H1 (cell line): ENCODE data around the gene ADRB1. TPM values are rescaled to one million over a fixed set of nuclear protein-coding genes. Genes with fewer than 3 reads are reported as not detected.

Experiments used
- CTCF ChIA-PET: fragments of 300-600 bp; sonication (Branson Sonifier 250); formaldehyde crosslinking; loops from one replicate; lab custom pipeline; 2021; ENCODE audit not compliant: partially characterized antibody; lab: Charles Lee
- POLR2A ChIA-PET: fragments of 300-600 bp; sonication (Branson Sonifier 250); formaldehyde crosslinking; loops from one replicate; lab custom pipeline; 2021; ENCODE audit warnings: inconsistent platforms; ENCODE audit not compliant: partially characterized antibody; lab: Charles Lee
- DNase-seq, 2 experiments: peaks; one replicate each; pipeline versions ENCODE4 v3.0.0 to v3.0.0-alpha.2; 2010 to 2022; ENCODE audit warnings: low spot score in 2 of 2, low read depth in 1 of 2, mixed read lengths in 1 of 2
- FAIRE-seq: peaks from 2 replicates; lab custom pipeline; 2011; peaks lifted over from hg19 to GRCh38; lab: Jason Lieb, UNC
- H2AFZ ChIP-seq: 2 replicates; pipeline ENCODE4 v1.8.1; 2012; ENCODE audit warnings: low read length, inconsistent platforms
- H2AK5ac ChIP-seq: 2 replicates; pipeline ENCODE4 v1.6.1; 2013; ENCODE audit warnings: low read depth, low read length
- H2BK120ac ChIP-seq: replicated peaks from 2 replicates; pipeline ENCODE3; 2013; ENCODE audit warnings: low read depth, low read length, inconsistent platforms
- H2BK12ac ChIP-seq: 2 replicates; pipeline ENCODE4 v1.6.1; 2013; ENCODE audit warnings: low read depth, low read length
- H2BK15ac ChIP-seq: 2 replicates; pipeline ENCODE4 v1.6.1; 2013; ENCODE audit warnings: low read length
- H2BK20ac ChIP-seq: 2 replicates; pipeline ENCODE4 v1.6.1; 2013; ENCODE audit warnings: low read length
- H2BK5ac ChIP-seq: 2 replicates; pipeline ENCODE4 v1.6.1; 2013; ENCODE audit warnings: low read depth, low read length
- H3K14ac ChIP-seq: 2 replicates; pipeline ENCODE4 v1.6.1; 2013; ENCODE audit warnings: inconsistent platforms; ENCODE audit not compliant: insufficient read length
- H3K18ac ChIP-seq: 2 replicates; pipeline ENCODE4 v1.6.1; 2013; ENCODE audit warnings: low read length; ENCODE audit errors: extremely low read depth
- H3K23ac ChIP-seq: 2 replicates; pipeline ENCODE4 v1.6.1; 2013; ENCODE audit warnings: inconsistent platforms; ENCODE audit not compliant: insufficient read length
- H3K23me2 ChIP-seq: 2 replicates; pipeline ENCODE4 v1.6.1; 2013; ENCODE audit warnings: low read depth, low read length
- H3K27ac ChIP-seq: 2 replicates; pipeline ENCODE4 v1.6.1; 2011; ENCODE audit warnings: low read depth, low read length, inconsistent platforms
- H3K27me3 ChIP-seq, 4 experiments: replicated peaks in 1 of 4; 1 replicate in 1 of 4; 2 replicates in 3 of 4; pipeline versions ENCODE4 v1.6.1 to v1.8.1; 2011 to 2013; ENCODE audit warnings: low read length in 3 of 4, mild to moderate bottlenecking in 3 of 4, inconsistent platforms in 2 of 4, mixed read lengths in 2 of 4, moderate library complexity in 1 of 4; ENCODE audit not compliant: control insufficient read depth in 3 of 4, insufficient read depth in 3 of 4; ENCODE audit errors: extremely low read depth in 1 of 4
- H3K36me3 ChIP-seq, 4 experiments: 2 replicates each; pipeline versions ENCODE4 v1.6.1 to v1.8.1; 2011 to 2013; ENCODE audit warnings: mild to moderate bottlenecking in 4 of 4, low read length in 3 of 4, moderate library complexity in 2 of 4, control low read depth in 1 of 4, inconsistent platforms in 1 of 4; ENCODE audit not compliant: insufficient read depth in 4 of 4, control insufficient read depth in 2 of 4
- H3K4ac ChIP-seq: replicated peaks from 2 replicates; pipeline ENCODE3; 2013; ENCODE audit warnings: low read length, low read depth, mixed read lengths, inconsistent platforms; ENCODE audit not compliant: insufficient read length
- H3K4me1 ChIP-seq, 4 experiments: replicated peaks in 1 of 4; 1 replicate in 1 of 4; 2 replicates in 3 of 4; pipeline versions ENCODE4 v1.6.1 to v1.8.1; 2011 to 2013; ENCODE audit warnings: low read length in 3 of 4, inconsistent platforms in 2 of 4, mixed read lengths in 1 of 4; ENCODE audit not compliant: insufficient read depth in 4 of 4, control insufficient read depth in 3 of 4
- H3K4me2 ChIP-seq, 2 experiments: 2 replicates each; pipeline versions ENCODE4 v1.6.1 to v1.8.1; 2011 to 2013; ENCODE audit warnings: low read depth in 2 of 2, low read length in 2 of 2, control low read depth in 1 of 2, inconsistent platforms in 1 of 2, mild to moderate bottlenecking in 1 of 2; ENCODE audit not compliant: insufficient read depth in 1 of 2
- H3K4me3 ChIP-seq, 4 experiments: fragments of 200-600, 300-600 bp in 1 of 4; sonication (generic), shearing (Covaris generic), sonication (Bioruptor Twin) in 1 of 4; 2 replicates each; pipeline versions ENCODE4 v1.5.1 to v1.8.1; 2011 to 2016; ENCODE audit warnings: low read length in 4 of 4, low read depth in 3 of 4, control low read depth in 2 of 4, inconsistent platforms in 2 of 4, mild to moderate bottlenecking in 2 of 4, mixed read lengths in 1 of 4, moderate library complexity in 1 of 4; ENCODE audit not compliant: insufficient read depth in 2 of 4; ENCODE audit errors: extremely low read depth in 1 of 4
- H3K56ac ChIP-seq: replicated peaks from 2 replicates; pipeline ENCODE3; 2013; ENCODE audit warnings: low read depth, mild to moderate bottlenecking, mixed read lengths, low read length, inconsistent platforms; ENCODE audit not compliant: insufficient read length
- H3K79me1 ChIP-seq: 2 replicates; pipeline ENCODE4 v1.6.1; 2013; ENCODE audit warnings: low read depth, low read length, control low read depth
- H3K79me2 ChIP-seq, 2 experiments: 2 replicates each; pipeline versions ENCODE4 v1.6.1 to v1.8.1; 2012 to 2013; ENCODE audit warnings: low read length in 2 of 2, mild to moderate bottlenecking in 2 of 2, inconsistent platforms in 1 of 2; ENCODE audit not compliant: insufficient read depth in 2 of 2, control insufficient read depth in 1 of 2
- H3K9ac ChIP-seq, 4 experiments: replicated peaks in 1 of 4; 1 replicate in 1 of 4; 2 replicates in 3 of 4; pipeline versions ENCODE4 v1.6.1 to v1.8.1; 2011 to 2013; ENCODE audit warnings: low read depth in 3 of 4, low read length in 3 of 4, control low read depth in 2 of 4, mild to moderate bottlenecking in 2 of 4, moderate library complexity in 2 of 4, inconsistent platforms in 1 of 4; ENCODE audit errors: extremely low read depth in 1 of 4
- H3K9me3 ChIP-seq, 2 experiments: 2 replicates each; pipeline versions ENCODE4 v1.6.1 to v1.8.1; 2012 to 2013; ENCODE audit warnings: mild to moderate bottlenecking in 2 of 2, moderate library complexity in 2 of 2, control low read depth in 1 of 2, inconsistent platforms in 1 of 2, low read depth in 1 of 2, low read length in 1 of 2, mixed read lengths in 1 of 2; ENCODE audit not compliant: insufficient read depth in 2 of 2
- H4K20me1 ChIP-seq, 2 experiments: replicated peaks in 1 of 2; 2 replicates each; pipeline versions ENCODE3 to v1.8.1; 2011 to 2013; ENCODE audit warnings: inconsistent platforms in 2 of 2, low read length in 2 of 2, mild to moderate bottlenecking in 1 of 2; ENCODE audit not compliant: insufficient read depth in 2 of 2, control insufficient read depth in 1 of 2
- H4K5ac ChIP-seq: 2 replicates; pipeline ENCODE4 v1.6.1; 2013; ENCODE audit warnings: low read length, low read depth, mixed read lengths, inconsistent platforms; ENCODE audit not compliant: insufficient read length
- H4K8ac ChIP-seq: 2 replicates; pipeline ENCODE4 v1.8.0; 2013; ENCODE audit warnings: mild to moderate bottlenecking, moderate library complexity, low read length, inconsistent platforms; ENCODE audit not compliant: insufficient read depth; ENCODE audit errors: extremely low read depth
- H4K91ac ChIP-seq: replicated peaks from 2 replicates; pipeline ENCODE3; 2013; ENCODE audit warnings: low read length, mixed read lengths, inconsistent platforms; ENCODE audit not compliant: insufficient read length
- CHD2 ChIP-seq: IDR thresholded peaks from 2 replicates; pipeline ENCODE4 v1.6.1; 2012; ENCODE audit warnings: low read length, improper control_type of control experiment
- RAD21 ChIP-seq, 2 experiments: IDR thresholded peaks in 1 of 2; conservative IDR thresholded peaks in 1 of 2; 2 replicates each; pipeline ENCODE4 v1.6.1; 2011; ENCODE audit warnings: low read depth in 2 of 2, low read length in 2 of 2, improper control_type of control experiment in 1 of 2, inconsistent platforms in 1 of 2, mild to moderate bottlenecking in 1 of 2, moderate library complexity in 1 of 2
- WGBS, 2 experiments: shearing (Covaris generic) in 1 of 2; methylation state at CpG; one replicate each; pipeline versions ENCODE4 v1.1.6 to v1.1.7; 2013 to 2015; ENCODE audit warnings: low lambda C conversion rate in 2 of 2, mixed read lengths in 2 of 2, inconsistent platforms in 1 of 2, low coverage in 1 of 2, missing lambda C conversion rate in 1 of 2; ENCODE audit not compliant: insufficient replicate concordance in 2 of 2, insufficient coverage in 1 of 2, insufficient read length in 1 of 2; ENCODE audit errors: extremely low coverage in 1 of 2, missing lambda C conversion rate in 1 of 2; 5-methylcytosine and 5-hydroxymethylcytosine counted together
- polyA plus RNA-seq, 7 experiments: library from polyadenylated mRNA; depleted of rRNA in 3 of 7; stranded (reverse) in 5 of 7; unstranded in 2 of 7; fragments of >200 nt in 5 of 7; fragments of 200-250 nt in 2 of 7; gene quantifications; 1 replicate in 5 of 7; 2 replicates in 1 of 7; 4 replicates in 1 of 7; pipeline versions ENCODE4 v1.2.1 to v1.2.3, GENCODE V29; 2011 to 2013; ENCODE audit warnings: missing spikeins in 2 of 7, mixed read lengths in 2 of 7
- total RNA-seq: library from RNA; stranded (reverse); fragmentation: NEBNext Ultra II Directional; extraction: Animal tissue kit (Norgen Biotek cat#: 25700); gene quantifications from 2 replicates; pipeline ENCODE4 v1.2.1, GENCODE V29; 2021

ADRB1 gene
- total and polyA plus RNA-seq, 2 of the 8 experiments (the other 6 are each of a cell fraction or from before 2014, with no cell fraction given): 0.14 to 0.48 TPM

GRCh38 chr10:114015708-114016107 lies 28.0 kb upstream of the ADRB1 start:
- H2AFZ ChIP-seq: no peak overlapping the region
- H3K9me3 ChIP-seq: peaks cover 0 to 5% of the 10 kb centered on the region in 2 experiments; a peak in 2 of 4 replicates
- H3K18ac ChIP-seq: no peak overlapping the region
- H3K27ac ChIP-seq: no peak overlapping the region
- H2BK120ac ChIP-seq: no peak overlapping the region
- H3K56ac ChIP-seq: no peak overlapping the region
- H4K91ac ChIP-seq: no peak overlapping the region
- no peak overlapping the region for H2BK5ac ChIP-seq
- no peak overlapping the region for H3K14ac ChIP-seq
- 83% methylated on average over 1 of the region's 1 CpG; no CpG with 5 or more reads in 1 of the 2 experiments for WGBS, 2 experiments
- H2AK5ac ChIP-seq: no peak overlapping the region
- no peak overlapping the region for H2BK15ac ChIP-seq
- DNase-seq (no peak), FAIRE-seq (no peak)
- H3K4me1 ChIP-seq: no peaks in the 10 kb centered on the region
- CTCF ChIA-PET: interaction anchor here (1.4 to 1.7 kb wide), 2 partner anchors 9 to 19 kb away, joined by 3 read pairs; no protein-coding TSS in a partner anchor
- no peaks in the 10 kb centered on the region for H3K79me1 ChIP-seq
- no peak overlapping the region for H4K8ac ChIP-seq
- no peaks in the 10 kb centered on the region for H4K20me1 ChIP-seq
- H3K4ac ChIP-seq: no peak overlapping the region
- H3K79me2 ChIP-seq: no peaks in the 10 kb centered on the region
- POLR2A ChIA-PET: no interaction called here
- no peaks in the 10 kb centered on the region for H3K27me3 ChIP-seq
- H3K4me2 ChIP-seq: no peak overlapping the region
- H2BK12ac ChIP-seq: no peak overlapping the region
- H3K23ac ChIP-seq: no peak overlapping the region
- no peaks in the 10 kb centered on the region for H3K23me2 ChIP-seq
- no peaks in the 10 kb centered on the region for H3K36me3 ChIP-seq
- no peak overlapping the region for H3K9ac ChIP-seq
- H3K4me3 ChIP-seq: no peak overlapping the region
- no peak overlapping the region for H4K5ac ChIP-seq
- no peak overlapping the region for H2BK20ac ChIP-seq
- TF ChIP-seq RAD21 (IDR thresholded peaks at IDR 0.05 in 1 of 2, conservative IDR thresholded peaks at IDR 0.05 in 1 of 2; ENCODE audit: low read depth in 2 of 2, low read length in 2 of 2) (no peak), CHD2 (no peak)
